GM23338 (cell line): ENCODE data around the gene RHBDF2.

Source experiments
- EZH2 ChIP-seq: fragments of 200-600 bp; sonication (generic); IDR thresholded peaks from one replicate; pipeline ENCODE4 v1.8.0; 2017; ENCODE audit warnings: antibody characterized with exemption, mild to moderate bottlenecking, low read depth; ENCODE audit not compliant: unreplicated experiment
- EZH2phosphoT487 ChIP-seq: fragments of 200-600 bp; sonication (generic); IDR thresholded peaks from one replicate; pipeline ENCODE4 v1.8.1; 2018; ENCODE audit warnings: antibody characterized with exemption; ENCODE audit not compliant: unreplicated experiment
- POLR2AphosphoS5 ChIP-seq: IDR thresholded peaks from 2 replicates; pipeline ENCODE4 v1.6.1; 2016; ENCODE audit warnings: antibody characterized with exemption, low read depth
- TF ChIP-seq, protein P1 (sequence below), 2 experiments: fragments of 200-600 bp in 1 of 2; sonication (generic) in 1 of 2; conservative IDR thresholded peaks; 2 replicates each; pipeline versions ENCODE4 v1.5.1 to v1.6.1; 2016 to 2017; ENCODE audit warnings: antibody characterized with exemption in 2 of 2, low read depth in 2 of 2, mild to moderate bottlenecking in 2 of 2, moderate library complexity in 1 of 2
- TF ChIP-seq, protein P2 (sequence below): IDR thresholded peaks from one replicate; pipeline ENCODE4 v1.6.1; 2018; ENCODE audit warnings: antibody characterized with exemption; ENCODE audit not compliant: unreplicated experiment

DNA sequence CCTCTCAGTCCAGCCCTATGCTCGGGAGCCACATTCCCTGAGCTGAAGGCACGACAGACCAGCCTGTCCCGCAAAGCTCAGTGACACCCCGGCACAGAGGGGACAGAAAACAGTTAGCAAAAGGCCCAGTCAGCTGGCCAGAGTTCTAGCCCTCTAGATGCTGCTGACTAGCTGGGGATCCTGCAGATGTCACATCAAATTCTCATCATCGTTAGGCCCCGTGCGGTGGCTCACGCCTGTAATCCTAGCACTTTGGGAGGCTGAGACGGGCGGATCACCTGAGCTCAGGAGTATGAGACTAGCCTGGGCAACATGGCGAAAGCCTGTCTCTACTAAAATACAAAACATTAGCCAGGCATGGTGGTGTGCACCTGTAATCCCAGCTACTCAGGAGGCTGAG lies 65.5 kb downstream of the RHBDF2 start:
- TF ChIP-seq, protein P1, sequence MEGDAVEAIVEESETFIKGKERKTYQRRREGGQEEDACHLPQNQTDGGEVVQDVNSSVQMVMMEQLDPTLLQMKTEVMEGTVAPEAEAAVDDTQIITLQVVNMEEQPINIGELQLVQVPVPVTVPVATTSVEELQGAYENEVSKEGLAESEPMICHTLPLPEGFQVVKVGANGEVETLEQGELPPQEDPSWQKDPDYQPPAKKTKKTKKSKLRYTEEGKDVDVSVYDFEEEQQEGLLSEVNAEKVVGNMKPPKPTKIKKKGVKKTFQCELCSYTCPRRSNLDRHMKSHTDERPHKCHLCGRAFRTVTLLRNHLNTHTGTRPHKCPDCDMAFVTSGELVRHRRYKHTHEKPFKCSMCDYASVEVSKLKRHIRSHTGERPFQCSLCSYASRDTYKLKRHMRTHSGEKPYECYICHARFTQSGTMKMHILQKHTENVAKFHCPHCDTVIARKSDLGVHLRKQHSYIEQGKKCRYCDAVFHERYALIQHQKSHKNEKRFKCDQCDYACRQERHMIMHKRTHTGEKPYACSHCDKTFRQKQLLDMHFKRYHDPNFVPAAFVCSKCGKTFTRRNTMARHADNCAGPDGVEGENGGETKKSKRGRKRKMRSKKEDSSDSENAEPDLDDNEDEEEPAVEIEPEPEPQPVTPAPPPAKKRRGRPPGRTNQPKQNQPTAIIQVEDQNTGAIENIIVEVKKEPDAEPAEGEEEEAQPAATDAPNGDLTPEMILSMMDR (conservative IDR thresholded peaks at IDR 0.05; ENCODE audit: low read depth in 2 of 2), result no peak
- TF ChIP-seq POLR2AphosphoS5 (no peak), EZH2phosphoT487 (no peak), EZH2 (no peak)
- TF ChIP-seq, protein P2, sequence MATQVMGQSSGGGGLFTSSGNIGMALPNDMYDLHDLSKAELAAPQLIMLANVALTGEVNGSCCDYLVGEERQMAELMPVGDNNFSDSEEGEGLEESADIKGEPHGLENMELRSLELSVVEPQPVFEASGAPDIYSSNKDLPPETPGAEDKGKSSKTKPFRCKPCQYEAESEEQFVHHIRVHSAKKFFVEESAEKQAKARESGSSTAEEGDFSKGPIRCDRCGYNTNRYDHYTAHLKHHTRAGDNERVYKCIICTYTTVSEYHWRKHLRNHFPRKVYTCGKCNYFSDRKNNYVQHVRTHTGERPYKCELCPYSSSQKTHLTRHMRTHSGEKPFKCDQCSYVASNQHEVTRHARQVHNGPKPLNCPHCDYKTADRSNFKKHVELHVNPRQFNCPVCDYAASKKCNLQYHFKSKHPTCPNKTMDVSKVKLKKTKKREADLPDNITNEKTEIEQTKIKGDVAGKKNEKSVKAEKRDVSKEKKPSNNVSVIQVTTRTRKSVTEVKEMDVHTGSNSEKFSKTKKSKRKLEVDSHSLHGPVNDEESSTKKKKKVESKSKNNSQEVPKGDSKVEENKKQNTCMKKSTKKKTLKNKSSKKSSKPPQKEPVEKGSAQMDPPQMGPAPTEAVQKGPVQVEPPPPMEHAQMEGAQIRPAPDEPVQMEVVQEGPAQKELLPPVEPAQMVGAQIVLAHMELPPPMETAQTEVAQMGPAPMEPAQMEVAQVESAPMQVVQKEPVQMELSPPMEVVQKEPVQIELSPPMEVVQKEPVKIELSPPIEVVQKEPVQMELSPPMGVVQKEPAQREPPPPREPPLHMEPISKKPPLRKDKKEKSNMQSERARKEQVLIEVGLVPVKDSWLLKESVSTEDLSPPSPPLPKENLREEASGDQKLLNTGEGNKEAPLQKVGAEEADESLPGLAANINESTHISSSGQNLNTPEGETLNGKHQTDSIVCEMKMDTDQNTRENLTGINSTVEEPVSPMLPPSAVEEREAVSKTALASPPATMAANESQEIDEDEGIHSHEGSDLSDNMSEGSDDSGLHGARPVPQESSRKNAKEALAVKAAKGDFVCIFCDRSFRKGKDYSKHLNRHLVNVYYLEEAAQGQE, result no peak
